ENCODE measurements around the gene PLVAP. TPM values are rescaled to one million over a fixed set of nuclear protein-coding genes. Genes with fewer than 3 reads are reported as not detected.

Gene PLVAP
- total RNA-seq, 2 donors from 2014 or later: not detected

Other genes starting within 250 kb of the PLVAP start
- gene USE1, start 162.0 kb downstream of the PLVAP start, total RNA-seq: 10 to 100 TPM; 27.2 to 32.8 TPM
- gene OCEL1, start 151.1 kb downstream of the PLVAP start, total RNA-seq: 10 to 100 TPM; 19.3 to 19.4 TPM
- gene NR2F6, start 131.4 kb downstream of the PLVAP start, total RNA-seq: 1 to 10 TPM; 4.7 to 6.4 TPM
- under 1 TPM; 0.19 to 0.46 TPM for gene USHBP1, start 112.6 kb downstream of the PLVAP start, total RNA-seq
- 10 to 100 TPM; 86.6 to 96.1 TPM for gene BABAM1, start 109.9 kb downstream of the PLVAP start, total RNA-seq
- 1 to 10 TPM; 5.8 to 8.9 TPM for gene ANKLE1, start 95.4 kb downstream of the PLVAP start, total RNA-seq
- gene ABHD8, start 73.9 kb downstream of the PLVAP start, total RNA-seq: 10 to 100 TPM; 16.1 to 16.6 TPM
- 10 to 100 TPM; 75.0 to 75.8 TPM for gene MRPL34, start 71.5 kb downstream of the PLVAP start, total RNA-seq
- 10 to 100 TPM; 29.6 to 40.2 TPM for gene DDA1, start 67.8 kb downstream of the PLVAP start, total RNA-seq
- gene ANO8, start 42.5 kb downstream of the PLVAP start, total RNA-seq: 10 to 100 TPM; 11.1 to 13.7 TPM
- gene GTPBP3, start 39.8 kb downstream of the PLVAP start, total RNA-seq: 10 to 100 TPM; 26.0 to 39.1 TPM
- gene CCDC194, start 16.9 kb upstream of the PLVAP start, total RNA-seq: 1 to 10 TPM; 2.2 to 2.8 TPM
- gene BST2, start 28.3 kb upstream of the PLVAP start, total RNA-seq: 10 to 100 TPM; 40.9 to 75.0 TPM
- gene MVB12A, start 42.7 kb upstream of the PLVAP start, total RNA-seq: 10 to 100 TPM; 32.4 to 38.4 TPM
- gene TMEM221, start 71.3 kb upstream of the PLVAP start, total RNA-seq: not detected
- not detected for gene NXNL1, start 83.6 kb upstream of the PLVAP start, total RNA-seq
- 1 to 10 TPM; 3.5 to 4.4 TPM for gene SLC27A1, start 93.2 kb upstream of the PLVAP start, total RNA-seq
- gene PGLS, start 134.3 kb upstream of the PLVAP start, total RNA-seq: 10 to 100 TPM; 56.5 to 63.6 TPM
- 10 to 100 TPM; 38.3 to 46.3 TPM for gene COLGALT1, start 178.3 kb upstream of the PLVAP start, total RNA-seq

All from activated T-cell treated with anti-CD3 and anti-CD28 coated beads, Interleukin-2, amount 50 U/mL, for 72 hours (primary cell).